ENCODE measurements around the gene RHBG. TPM values are rescaled to one million over a fixed set of nuclear protein-coding genes. Genes with fewer than 3 reads are reported as not detected.

Gene RHBG
- total and polyA plus RNA-seq, 4 donors: 0.25 to 6.4 (median 2.3) TPM

DNA sequence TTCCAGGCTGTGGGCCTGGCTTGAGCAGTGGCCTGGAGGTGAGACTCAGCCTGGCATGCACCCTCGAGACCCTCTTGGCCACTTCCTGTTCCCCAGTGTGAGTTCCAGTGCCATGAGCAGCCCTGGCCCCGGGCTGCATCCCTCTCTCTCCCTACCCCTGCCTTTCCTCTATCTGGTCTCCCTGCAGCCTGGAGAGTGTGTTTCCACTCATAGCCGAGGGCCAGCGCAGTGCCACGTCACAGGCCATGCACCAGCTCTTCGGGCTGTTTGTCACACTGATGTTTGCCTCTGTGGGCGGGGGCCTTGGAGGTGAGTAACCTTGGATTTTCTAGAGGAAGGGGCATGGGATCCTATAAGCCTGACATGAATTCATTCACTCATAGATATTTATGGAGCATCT is 13.6 kb downstream of the RHBG start:
- H3K4me1 ChIP-seq (ENCODE audit: control insufficient read depth in 4 of 4, insufficient read depth in 4 of 4, low read length in 3 of 4): no peaks in the 10 kb centered on the region
- TF ChIP-seq TAF1 (conservative IDR thresholded peaks at IDR 0.05): no peak
- TF ChIP-seq NR2F2 (IDR thresholded peaks at IDR 0.05): no peak
- TF ChIP-seq HNF4A (conservative IDR thresholded peaks at IDR 0.05): no peak
- TF ChIP-seq, protein P1, sequence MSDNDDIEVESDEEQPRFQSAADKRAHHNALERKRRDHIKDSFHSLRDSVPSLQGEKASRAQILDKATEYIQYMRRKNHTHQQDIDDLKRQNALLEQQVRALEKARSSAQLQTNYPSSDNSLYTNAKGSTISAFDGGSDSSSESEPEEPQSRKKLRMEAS (IDR thresholded peaks at IDR 0.05): no peak
- TF ChIP-seq FOXA2 (IDR thresholded peaks at IDR 0.05): no peak
- TF ChIP-seq, protein P2, sequence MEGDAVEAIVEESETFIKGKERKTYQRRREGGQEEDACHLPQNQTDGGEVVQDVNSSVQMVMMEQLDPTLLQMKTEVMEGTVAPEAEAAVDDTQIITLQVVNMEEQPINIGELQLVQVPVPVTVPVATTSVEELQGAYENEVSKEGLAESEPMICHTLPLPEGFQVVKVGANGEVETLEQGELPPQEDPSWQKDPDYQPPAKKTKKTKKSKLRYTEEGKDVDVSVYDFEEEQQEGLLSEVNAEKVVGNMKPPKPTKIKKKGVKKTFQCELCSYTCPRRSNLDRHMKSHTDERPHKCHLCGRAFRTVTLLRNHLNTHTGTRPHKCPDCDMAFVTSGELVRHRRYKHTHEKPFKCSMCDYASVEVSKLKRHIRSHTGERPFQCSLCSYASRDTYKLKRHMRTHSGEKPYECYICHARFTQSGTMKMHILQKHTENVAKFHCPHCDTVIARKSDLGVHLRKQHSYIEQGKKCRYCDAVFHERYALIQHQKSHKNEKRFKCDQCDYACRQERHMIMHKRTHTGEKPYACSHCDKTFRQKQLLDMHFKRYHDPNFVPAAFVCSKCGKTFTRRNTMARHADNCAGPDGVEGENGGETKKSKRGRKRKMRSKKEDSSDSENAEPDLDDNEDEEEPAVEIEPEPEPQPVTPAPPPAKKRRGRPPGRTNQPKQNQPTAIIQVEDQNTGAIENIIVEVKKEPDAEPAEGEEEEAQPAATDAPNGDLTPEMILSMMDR (IDR thresholded peaks at IDR 0.05; ENCODE audit: low read depth, low read length, missing input control): no peak
- TF ChIP-seq, protein P3, sequence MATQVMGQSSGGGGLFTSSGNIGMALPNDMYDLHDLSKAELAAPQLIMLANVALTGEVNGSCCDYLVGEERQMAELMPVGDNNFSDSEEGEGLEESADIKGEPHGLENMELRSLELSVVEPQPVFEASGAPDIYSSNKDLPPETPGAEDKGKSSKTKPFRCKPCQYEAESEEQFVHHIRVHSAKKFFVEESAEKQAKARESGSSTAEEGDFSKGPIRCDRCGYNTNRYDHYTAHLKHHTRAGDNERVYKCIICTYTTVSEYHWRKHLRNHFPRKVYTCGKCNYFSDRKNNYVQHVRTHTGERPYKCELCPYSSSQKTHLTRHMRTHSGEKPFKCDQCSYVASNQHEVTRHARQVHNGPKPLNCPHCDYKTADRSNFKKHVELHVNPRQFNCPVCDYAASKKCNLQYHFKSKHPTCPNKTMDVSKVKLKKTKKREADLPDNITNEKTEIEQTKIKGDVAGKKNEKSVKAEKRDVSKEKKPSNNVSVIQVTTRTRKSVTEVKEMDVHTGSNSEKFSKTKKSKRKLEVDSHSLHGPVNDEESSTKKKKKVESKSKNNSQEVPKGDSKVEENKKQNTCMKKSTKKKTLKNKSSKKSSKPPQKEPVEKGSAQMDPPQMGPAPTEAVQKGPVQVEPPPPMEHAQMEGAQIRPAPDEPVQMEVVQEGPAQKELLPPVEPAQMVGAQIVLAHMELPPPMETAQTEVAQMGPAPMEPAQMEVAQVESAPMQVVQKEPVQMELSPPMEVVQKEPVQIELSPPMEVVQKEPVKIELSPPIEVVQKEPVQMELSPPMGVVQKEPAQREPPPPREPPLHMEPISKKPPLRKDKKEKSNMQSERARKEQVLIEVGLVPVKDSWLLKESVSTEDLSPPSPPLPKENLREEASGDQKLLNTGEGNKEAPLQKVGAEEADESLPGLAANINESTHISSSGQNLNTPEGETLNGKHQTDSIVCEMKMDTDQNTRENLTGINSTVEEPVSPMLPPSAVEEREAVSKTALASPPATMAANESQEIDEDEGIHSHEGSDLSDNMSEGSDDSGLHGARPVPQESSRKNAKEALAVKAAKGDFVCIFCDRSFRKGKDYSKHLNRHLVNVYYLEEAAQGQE (IDR thresholded peaks at IDR 0.05): no peak
- TF ChIP-seq RXRA (IDR thresholded peaks at IDR 0.05): no peak
- no peak overlapping the region for H3K9ac ChIP-seq (ENCODE audit: low read depth in 1 of 2, low read length in 2 of 2)
- H3K9me3 ChIP-seq (ENCODE audit: control insufficient read depth in 4 of 4, low read length in 3 of 4): no peaks in the 10 kb centered on the region
- no peak overlapping the region for H3K4me3 ChIP-seq (ENCODE audit: low read depth in 1 of 3, low read length in 3 of 3)
- no peaks in the 10 kb centered on the region for H3K27me3 ChIP-seq (ENCODE audit: control insufficient read depth in 4 of 4, insufficient read depth in 4 of 4, low read length in 3 of 4)
- H3K27ac ChIP-seq (ENCODE audit: low read depth in 1 of 2, low read length in 2 of 2): no peak overlapping the region
- WGBS: 72% methylated on average over 7 of the region's 7 CpGs
- no peaks in the 10 kb centered on the region for H3K36me3 ChIP-seq (ENCODE audit: control insufficient read depth in 4 of 4, insufficient read depth in 3 of 4, low read depth in 1 of 4, low read length in 3 of 4)
- DNase-seq (ENCODE audit: low spot score): no peak

DNA sequence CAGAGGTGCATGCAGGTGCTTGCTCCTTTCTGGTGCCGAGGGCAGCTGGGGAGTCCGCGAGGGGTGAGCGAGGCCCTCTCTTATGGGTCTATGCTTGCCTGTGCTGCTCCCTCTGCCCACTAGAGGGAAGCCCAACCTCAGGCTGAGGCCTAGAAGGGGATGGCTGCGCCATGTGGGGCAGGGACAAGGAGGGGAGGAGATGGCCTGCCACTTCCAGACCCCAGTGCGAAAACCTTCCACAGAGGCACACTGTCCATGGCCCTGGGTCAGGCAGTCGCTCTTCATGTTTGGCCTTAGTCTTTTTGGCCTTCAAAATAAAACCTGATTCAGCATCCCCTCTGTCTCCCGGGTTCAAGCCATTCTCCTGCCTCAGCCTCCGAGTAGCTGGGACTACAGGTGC is 14.0 kb downstream of the RHBG start:
- Histone ChIP-seq H3K4me1 (ENCODE audit: control insufficient read depth in 4 of 4, insufficient read depth in 4 of 4, low read length in 3 of 4) (no peaks in the 10 kb centered on the region), H3K4me3 (ENCODE audit: low read depth in 1 of 3, low read length in 3 of 3) (no peak overlapping the region), H3K27ac (ENCODE audit: low read depth in 1 of 2, low read length in 2 of 2) (no peak overlapping the region), H3K36me3 (ENCODE audit: control insufficient read depth in 4 of 4, insufficient read depth in 3 of 4, low read depth in 1 of 4, low read length in 3 of 4) (no peaks in the 10 kb centered on the region), H3K27me3 (ENCODE audit: control insufficient read depth in 4 of 4, insufficient read depth in 4 of 4, low read length in 3 of 4) (no peaks in the 10 kb centered on the region), H3K9me3 (ENCODE audit: control insufficient read depth in 4 of 4, low read length in 3 of 4) (no peaks in the 10 kb centered on the region), H3K9ac (ENCODE audit: low read depth in 1 of 2, low read length in 2 of 2) (no peak overlapping the region)
- peak; percentile 47 for DNase-seq (ENCODE audit: low spot score)
- WGBS: 61% methylated on average over 9 of the region's 9 CpGs
- TF ChIP-seq, protein P4, sequence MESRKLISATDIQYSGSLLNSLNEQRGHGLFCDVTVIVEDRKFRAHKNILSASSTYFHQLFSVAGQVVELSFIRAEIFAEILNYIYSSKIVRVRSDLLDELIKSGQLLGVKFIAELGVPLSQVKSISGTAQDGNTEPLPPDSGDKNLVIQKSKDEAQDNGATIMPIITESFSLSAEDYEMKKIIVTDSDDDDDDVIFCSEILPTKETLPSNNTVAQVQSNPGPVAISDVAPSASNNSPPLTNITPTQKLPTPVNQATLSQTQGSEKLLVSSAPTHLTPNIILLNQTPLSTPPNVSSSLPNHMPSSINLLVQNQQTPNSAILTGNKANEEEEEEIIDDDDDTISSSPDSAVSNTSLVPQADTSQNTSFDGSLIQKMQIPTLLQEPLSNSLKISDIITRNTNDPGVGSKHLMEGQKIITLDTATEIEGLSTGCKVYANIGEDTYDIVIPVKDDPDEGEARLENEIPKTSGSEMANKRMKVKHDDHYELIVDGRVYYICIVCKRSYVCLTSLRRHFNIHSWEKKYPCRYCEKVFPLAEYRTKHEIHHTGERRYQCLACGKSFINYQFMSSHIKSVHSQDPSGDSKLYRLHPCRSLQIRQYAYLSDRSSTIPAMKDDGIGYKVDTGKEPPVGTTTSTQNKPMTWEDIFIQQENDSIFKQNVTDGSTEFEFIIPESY (IDR thresholded peaks at IDR 0.05): no peak
- TF ChIP-seq HNF4G (IDR thresholded peaks at IDR 0.05): no peak
- no peak for TF ChIP-seq RXRA (IDR thresholded peaks at IDR 0.05)
- TF ChIP-seq HNF4A (conservative IDR thresholded peaks at IDR 0.05): no peak
- TF ChIP-seq FOXA2 (IDR thresholded peaks at IDR 0.05): no peak
- TF ChIP-seq, protein P2 (IDR thresholded peaks at IDR 0.05; ENCODE audit: low read depth, low read length, missing input control): peak; percentile 82
- TF ChIP-seq, protein P3 (IDR thresholded peaks at IDR 0.05): no peak
- TF ChIP-seq JUND (IDR thresholded peaks at IDR 0.05): no peak
- no peak for TF ChIP-seq EGR1 (IDR thresholded peaks at IDR 0.05; ENCODE audit: low read depth in 2 of 2)
- TF ChIP-seq, protein P1 (IDR thresholded peaks at IDR 0.05): no peak
- peak; percentile 82 to 91 for TF ChIP-seq RAD21 (IDR thresholded peaks at IDR 0.05)
- TF ChIP-seq GABPA (IDR thresholded peaks at IDR 0.05 in 1 of 2, conservative IDR thresholded peaks at IDR 0.05 in 1 of 2): no peak
- TF ChIP-seq TAF1 (conservative IDR thresholded peaks at IDR 0.05): no peak
- no peak for TF ChIP-seq FOXA1 (IDR thresholded peaks at IDR 0.05)
- TF ChIP-seq, protein P5, sequence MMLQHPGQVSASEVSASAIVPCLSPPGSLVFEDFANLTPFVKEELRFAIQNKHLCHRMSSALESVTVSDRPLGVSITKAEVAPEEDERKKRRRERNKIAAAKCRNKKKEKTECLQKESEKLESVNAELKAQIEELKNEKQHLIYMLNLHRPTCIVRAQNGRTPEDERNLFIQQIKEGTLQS (IDR thresholded peaks at IDR 0.05): no peak
- no peak for TF ChIP-seq NR2F2 (IDR thresholded peaks at IDR 0.05)
- no peak for TF ChIP-seq YY1 (IDR thresholded peaks at IDR 0.05)
